GM12878 (cell line): Measurements from ENCODE around the gene DCBLD2. TPM values are rescaled to one million over a fixed set of nuclear protein-coding genes. Genes with fewer than 3 reads are reported as not detected.

ENCODE experiments used
- FOS ChIP-seq: IDR thresholded peaks from 3 replicates; pipeline ENCODE4 v1.6.1; 2011; ENCODE audit warnings: borderline replicate concordance; ENCODE audit not compliant: insufficient read length; ENCODE audit errors: extremely low read depth
- NR2F1 ChIP-seq: fragments of 450-650 bp; conservative IDR thresholded peaks from 2 replicates; pipeline ENCODE4 v1.6.1; 2017; ENCODE audit warnings: mild to moderate bottlenecking
- RBBP5 ChIP-seq: fragments of 200-600 bp; sonication (generic); conservative IDR thresholded peaks from 2 replicates; pipeline ENCODE4 v1.6.1; 2016
- polyA plus RNA-seq, 11 experiments: library from polyadenylated mRNA; depleted of rRNA in 4 of 11; unstranded in 6 of 11; stranded (reverse) in 5 of 11; fragments of >200 nt; fragmentation: Nextera tagmentation in 4 of 11; fragmentation: Illumina TruSeq in 1 of 11; extraction: Ambion mirVana in 4 of 11; extraction: Trizol in 1 of 11; gene quantifications; 1 replicate in 1 of 11; 2 replicates in 10 of 11; pipeline versions ENCODE4 v1.2.1 to v1.2.3, GENCODE V29; 2011 to 2016; ENCODE audit warnings: inconsistent platforms in 2 of 11, missing spikeins in 2 of 11, low read depth in 1 of 11
- total RNA-seq, 4 experiments: library from RNA; depleted of rRNA in 3 of 4; stranded (reverse); fragments of >200 nt in 3 of 4; fragmentation: Illumina TruSeq in 1 of 4; extraction: Trizol in 1 of 4; gene quantifications; 2 replicates each; pipeline versions ENCODE4 v1.2.1 to v1.2.3, GENCODE V29; 2013 to 2021
- TF ChIP-seq, protein P1 (sequence below): IDR thresholded peaks from 2 replicates; pipeline ENCODE4 v1.6.1; 2012; ENCODE audit warnings: improper control_type of control experiment, low read depth, low read length; ENCODE audit not compliant: insufficient replicate concordance
- TF ChIP-seq, protein P2 (sequence below): fragments of 450-650 bp; IDR thresholded peaks from 2 replicates; pipeline ENCODE4 v1.6.1; 2014; ENCODE audit warnings: mild to moderate bottlenecking

The DCBLD2 gene
- total and polyA plus RNA-seq, 10 of the 15 experiments (the other 5 are each of a cell fraction or from before 2014, with no cell fraction given), result 1.6 to 5.9 (median 4.7) TPM

DNA sequence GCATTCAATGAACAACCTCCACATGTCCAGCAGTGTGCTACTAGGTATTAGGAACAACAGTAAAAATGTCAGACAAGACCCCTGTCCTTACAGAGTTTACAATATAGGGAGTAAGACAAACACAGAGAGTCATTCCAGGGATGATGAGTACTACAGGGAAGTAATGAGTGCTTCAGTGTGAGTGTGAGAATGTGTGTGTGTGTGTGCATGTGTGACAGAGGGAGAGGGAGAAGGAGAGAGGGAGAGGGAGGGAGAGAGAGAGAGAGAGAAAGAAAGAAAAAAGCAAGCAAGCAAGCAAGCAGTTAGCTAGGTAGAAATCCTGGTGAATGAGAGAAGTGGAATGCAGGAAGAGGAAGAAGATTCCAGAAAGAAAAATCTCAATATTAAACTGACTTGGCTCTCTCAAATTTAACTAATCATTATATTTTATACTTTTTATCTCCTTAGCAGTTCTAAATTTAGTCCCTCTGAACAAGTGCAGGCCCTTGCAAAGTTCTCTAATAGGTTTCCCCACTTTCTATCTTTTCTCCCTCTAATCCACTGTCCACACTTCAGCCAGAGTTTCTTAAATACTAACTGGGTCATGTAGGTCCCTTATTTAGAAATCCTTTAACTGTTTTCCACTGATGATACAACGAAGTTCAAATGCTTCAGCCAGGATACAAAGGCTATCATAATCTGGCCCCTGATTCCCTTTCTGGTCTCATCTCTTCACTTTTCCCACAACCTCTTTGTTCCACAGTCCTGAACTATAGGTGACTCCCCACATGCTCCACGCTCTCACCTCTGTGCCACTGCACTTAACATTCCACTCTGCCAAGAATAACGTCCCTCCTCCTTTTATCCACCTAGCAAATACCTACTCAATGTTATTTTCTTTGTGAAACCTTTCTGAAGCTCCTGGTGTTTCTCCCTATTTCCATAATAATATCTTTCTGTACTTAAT lies 10.3 kb downstream of the DCBLD2 start (continued):
- TF ChIP-seq, protein P1, sequence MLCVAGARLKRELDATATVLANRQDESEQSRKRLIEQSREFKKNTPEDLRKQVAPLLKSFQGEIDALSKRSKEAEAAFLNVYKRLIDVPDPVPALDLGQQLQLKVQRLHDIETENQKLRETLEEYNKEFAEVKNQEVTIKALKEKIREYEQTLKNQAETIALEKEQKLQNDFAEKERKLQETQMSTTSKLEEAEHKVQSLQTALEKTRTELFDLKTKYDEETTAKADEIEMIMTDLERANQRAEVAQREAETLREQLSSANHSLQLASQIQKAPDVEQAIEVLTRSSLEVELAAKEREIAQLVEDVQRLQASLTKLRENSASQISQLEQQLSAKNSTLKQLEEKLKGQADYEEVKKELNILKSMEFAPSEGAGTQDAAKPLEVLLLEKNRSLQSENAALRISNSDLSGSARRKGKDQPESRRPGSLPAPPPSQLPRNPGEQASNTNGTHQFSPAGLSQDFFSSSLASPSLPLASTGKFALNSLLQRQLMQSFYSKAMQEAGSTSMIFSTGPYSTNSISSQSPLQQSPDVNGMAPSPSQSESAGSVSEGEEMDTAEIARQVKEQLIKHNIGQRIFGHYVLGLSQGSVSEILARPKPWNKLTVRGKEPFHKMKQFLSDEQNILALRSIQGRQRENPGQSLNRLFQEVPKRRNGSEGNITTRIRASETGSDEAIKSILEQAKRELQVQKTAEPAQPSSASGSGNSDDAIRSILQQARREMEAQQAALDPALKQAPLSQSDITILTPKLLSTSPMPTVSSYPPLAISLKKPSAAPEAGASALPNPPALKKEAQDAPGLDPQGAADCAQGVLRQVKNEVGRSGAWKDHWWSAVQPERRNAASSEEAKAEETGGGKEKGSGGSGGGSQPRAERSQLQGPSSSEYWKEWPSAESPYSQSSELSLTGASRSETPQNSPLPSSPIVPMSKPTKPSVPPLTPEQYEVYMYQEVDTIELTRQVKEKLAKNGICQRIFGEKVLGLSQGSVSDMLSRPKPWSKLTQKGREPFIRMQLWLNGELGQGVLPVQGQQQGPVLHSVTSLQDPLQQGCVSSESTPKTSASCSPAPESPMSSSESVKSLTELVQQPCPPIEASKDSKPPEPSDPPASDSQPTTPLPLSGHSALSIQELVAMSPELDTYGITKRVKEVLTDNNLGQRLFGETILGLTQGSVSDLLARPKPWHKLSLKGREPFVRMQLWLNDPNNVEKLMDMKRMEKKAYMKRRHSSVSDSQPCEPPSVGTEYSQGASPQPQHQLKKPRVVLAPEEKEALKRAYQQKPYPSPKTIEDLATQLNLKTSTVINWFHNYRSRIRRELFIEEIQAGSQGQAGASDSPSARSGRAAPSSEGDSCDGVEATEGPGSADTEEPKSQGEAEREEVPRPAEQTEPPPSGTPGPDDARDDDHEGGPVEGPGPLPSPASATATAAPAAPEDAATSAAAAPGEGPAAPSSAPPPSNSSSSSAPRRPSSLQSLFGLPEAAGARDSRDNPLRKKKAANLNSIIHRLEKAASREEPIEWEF, result no peak
- TF ChIP-seq FOS (no peak), NR2F1 (no peak), RBBP5 (no peak)
- TF ChIP-seq, protein P2, sequence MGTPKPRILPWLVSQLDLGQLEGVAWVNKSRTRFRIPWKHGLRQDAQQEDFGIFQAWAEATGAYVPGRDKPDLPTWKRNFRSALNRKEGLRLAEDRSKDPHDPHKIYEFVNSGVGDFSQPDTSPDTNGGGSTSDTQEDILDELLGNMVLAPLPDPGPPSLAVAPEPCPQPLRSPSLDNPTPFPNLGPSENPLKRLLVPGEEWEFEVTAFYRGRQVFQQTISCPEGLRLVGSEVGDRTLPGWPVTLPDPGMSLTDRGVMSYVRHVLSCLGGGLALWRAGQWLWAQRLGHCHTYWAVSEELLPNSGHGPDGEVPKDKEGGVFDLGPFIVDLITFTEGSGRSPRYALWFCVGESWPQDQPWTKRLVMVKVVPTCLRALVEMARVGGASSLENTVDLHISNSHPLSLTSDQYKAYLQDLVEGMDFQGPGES, result no peak
